Activated CD4-positive, alpha-beta T cell treated with anti-CD3 and anti-CD28 coated beads, Interleukin-2, Interleukin-6, amounts not matched to agents 100 ng/mL and 50 ng/mL, durations not matched to agents 16 hours and 8 hours (primary cell): Measurements from ENCODE around the gene ADGRL3.
"Not testable (repeated sequence)": the region's sequence is repeated elsewhere in the genome, so short reads cannot be mapped to it uniquely, and the experiment has no call there.

ENCODE experiments used
- DNase-seq: peaks from one replicate; pipeline ENCODE4 v3.0.0-alpha.2; 2020

The ADGRL3 gene

GRCh38 chr4:61851126-61851525 is 651.0 kb downstream of the ADGRL3 start:
- no peak for DNase-seq

GRCh38 chr4:61852105-61852504 is 652.0 kb downstream of the ADGRL3 start:
- not testable (repeated sequence) for DNase-seq

GRCh38 chr4:61853041-61853440 is 652.9 kb downstream of the ADGRL3 start:
- DNase-seq, result no peak

GRCh38 chr4:61860376-61860775 is 660.2 kb downstream of the ADGRL3 start:
- no peak for DNase-seq

- DNase-seq, result no peak
Observed at GRCh38 chr4:61864286-61864685, 664.2 kb downstream of the ADGRL3 start.

- no peak for DNase-seq
Observed at GRCh38 chr4:61866378-61867030, 666.4 kb downstream of the ADGRL3 start.

- DNase-seq, result no peak
Observed at GRCh38 chr4:61872983-61873382, 672.9 kb downstream of the ADGRL3 start.

GRCh38 chr4:61877266-61877665 is 677.1 kb downstream of the ADGRL3 start:
- DNase-seq, result no peak

GRCh38 chr4:61877893-61878292 is 677.8 kb downstream of the ADGRL3 start:
- no peak for DNase-seq

- no peak for DNase-seq
Observed at GRCh38 chr4:61882381-61882780, 682.3 kb downstream of the ADGRL3 start.

- DNase-seq, result no peak
Observed at GRCh38 chr4:61886131-61886530, 686.0 kb downstream of the ADGRL3 start.

- DNase-seq, result no peak
Observed at GRCh38 chr4:61889117-61889516, 689.0 kb downstream of the ADGRL3 start.

- no peak for DNase-seq
Observed at GRCh38 chr4:61890321-61890720, 690.2 kb downstream of the ADGRL3 start.

GRCh38 chr4:61891953-61892352 is 691.8 kb downstream of the ADGRL3 start:
- DNase-seq, result no peak

- no peak for DNase-seq
Observed at GRCh38 chr4:61896634-61897033, 696.5 kb downstream of the ADGRL3 start.

- DNase-seq, result no peak
Observed at GRCh38 chr4:61909031-61909430, 708.9 kb downstream of the ADGRL3 start.

GRCh38 chr4:61911313-61911756 is 711.2 kb downstream of the ADGRL3 start:
- no peak for DNase-seq

- no peak for DNase-seq
Observed at GRCh38 chr4:61913619-61914018, 713.5 kb downstream of the ADGRL3 start.

GRCh38 chr4:61915501-61915900 is 715.4 kb downstream of the ADGRL3 start:
- DNase-seq, result no peak

GRCh38 chr4:61918507-61918906 is 718.4 kb downstream of the ADGRL3 start:
- no peak for DNase-seq

- no peak for DNase-seq
Observed at GRCh38 chr4:61918987-61919386, 718.9 kb downstream of the ADGRL3 start.

GRCh38 chr4:61919561-61919960 is 719.4 kb downstream of the ADGRL3 start:
- no peak for DNase-seq

GRCh38 chr4:61921920-61922319 is 721.8 kb downstream of the ADGRL3 start:
- no peak for DNase-seq

GRCh38 chr4:61922766-61923165 is 722.6 kb downstream of the ADGRL3 start:
- no peak for DNase-seq

GRCh38 chr4:61923179-61923578 is 723.1 kb downstream of the ADGRL3 start:
- no peak for DNase-seq
